ENCODE data around the gene VAMP8.
"Not testable (repeated sequence)": the region's sequence is repeated elsewhere in the genome, so short reads cannot be mapped to it uniquely, and the experiment has no call there.

Gene VAMP8

DNA sequence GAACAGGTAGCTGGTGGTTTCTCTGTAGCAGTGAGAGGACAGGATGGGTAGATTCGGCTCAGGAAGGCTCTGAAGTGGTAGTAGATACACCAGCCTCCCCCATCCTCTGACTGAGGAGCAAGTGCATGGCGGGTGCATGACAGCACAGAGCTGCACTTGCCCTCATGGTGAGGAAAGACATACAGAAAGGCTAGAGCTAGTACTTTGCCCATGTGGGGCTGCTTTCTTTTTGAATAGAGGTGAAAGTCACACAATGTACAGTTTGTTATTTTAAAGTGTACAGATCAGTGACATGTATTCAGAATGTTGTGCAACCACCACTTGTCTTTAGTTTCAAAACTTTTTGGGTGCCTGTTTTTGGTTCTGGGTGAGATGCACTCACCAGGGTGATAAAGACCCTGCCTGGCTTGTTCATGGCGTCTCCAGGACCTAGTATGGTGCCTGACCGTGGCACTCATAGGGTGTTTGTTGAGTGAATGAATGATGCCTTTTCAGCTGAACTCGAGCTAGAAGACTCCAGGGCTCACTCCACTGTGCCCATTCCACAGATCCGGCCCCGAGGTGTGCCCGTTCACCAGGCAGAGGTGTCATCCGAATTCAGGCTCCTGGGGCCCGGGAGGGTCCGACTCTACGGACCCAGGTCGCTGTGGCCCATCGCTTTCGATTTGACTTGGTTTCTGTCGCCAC lies 6.4 kb downstream of the VAMP8 start:
- DNase-seq = peak; percentile 27 to 51

DNA sequence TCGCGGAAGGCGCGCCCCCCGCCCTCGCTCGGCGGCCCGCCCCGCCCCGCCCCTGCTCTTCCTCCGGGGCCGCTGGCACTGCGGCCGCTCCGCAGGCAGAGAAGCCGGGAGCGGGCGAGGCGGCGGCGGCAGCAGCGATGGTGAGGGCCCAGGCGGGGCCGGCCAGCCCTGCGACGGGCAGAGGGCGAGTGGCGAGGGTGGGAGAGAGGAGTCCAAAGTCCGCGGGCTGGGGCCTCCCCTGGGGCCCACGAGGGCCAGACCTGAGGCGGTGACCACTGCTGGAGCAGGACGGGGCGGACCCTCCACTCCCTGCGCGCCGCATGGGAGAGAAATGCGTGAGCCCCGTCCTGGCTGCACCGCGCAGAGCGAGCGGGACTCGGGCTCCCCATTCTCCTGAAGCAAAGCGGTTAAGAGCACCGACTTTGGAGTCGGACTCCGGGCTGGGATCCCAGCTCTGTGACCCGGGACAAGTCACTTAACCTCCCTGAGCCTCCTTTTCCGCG lies 7.0 kb downstream of the VAMP8 start, which contains the start of gene VAMP5:
Gene VAMP5, plus strand, starts transcription at position 78 of the 503 bp plus-strand sequence. Its CDS starts 60 bp downstream, at position 138.
- no peak for DNase-seq

DNA sequence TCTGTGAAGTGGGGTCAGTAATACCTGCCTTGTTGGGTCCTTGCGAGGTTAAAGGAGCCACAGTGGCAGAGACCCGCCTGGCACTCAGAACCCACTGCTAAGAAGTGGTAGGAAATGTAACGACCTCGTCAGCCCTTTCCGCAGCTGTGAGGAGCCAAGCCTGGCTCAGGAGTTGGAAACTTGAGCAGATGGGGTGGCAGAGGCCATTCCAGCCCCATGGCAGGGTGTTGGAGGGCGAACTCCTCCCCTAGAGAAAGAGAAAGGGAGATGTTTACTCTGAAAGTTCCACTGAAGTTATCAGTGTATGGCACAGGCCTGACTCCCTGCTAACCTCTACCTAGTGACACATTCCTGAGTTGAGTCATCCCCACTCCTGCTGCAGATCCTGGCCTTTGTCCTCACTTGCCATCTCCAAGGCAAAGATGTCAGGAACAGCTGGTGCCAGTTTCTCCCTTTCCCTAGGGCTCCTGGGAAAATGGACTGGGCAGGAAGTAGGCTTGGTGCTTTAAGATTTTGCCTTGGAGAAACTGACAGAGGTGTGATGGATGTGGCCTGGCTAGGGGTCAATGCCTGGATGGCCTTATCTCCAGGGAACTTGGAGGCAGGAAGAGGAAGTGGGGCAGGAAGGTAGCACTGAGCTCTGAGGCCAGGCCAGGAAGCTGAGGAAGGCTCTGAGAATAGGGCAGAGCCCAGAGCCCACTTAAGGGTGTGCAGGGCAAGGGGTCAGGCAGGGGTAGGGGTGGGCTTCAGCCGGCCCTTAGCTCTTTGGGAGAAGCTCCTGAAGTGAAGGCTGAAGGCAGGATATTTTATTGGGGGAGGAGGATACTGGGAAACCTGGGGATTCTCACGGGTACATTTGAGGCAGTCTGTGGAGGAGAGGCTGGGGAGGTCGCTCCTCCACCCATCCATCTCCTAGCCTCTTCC lies 7.7 kb downstream of the VAMP8 start:
- DNase-seq = peak in 1 of 2 donors; percentile 13

DNA sequence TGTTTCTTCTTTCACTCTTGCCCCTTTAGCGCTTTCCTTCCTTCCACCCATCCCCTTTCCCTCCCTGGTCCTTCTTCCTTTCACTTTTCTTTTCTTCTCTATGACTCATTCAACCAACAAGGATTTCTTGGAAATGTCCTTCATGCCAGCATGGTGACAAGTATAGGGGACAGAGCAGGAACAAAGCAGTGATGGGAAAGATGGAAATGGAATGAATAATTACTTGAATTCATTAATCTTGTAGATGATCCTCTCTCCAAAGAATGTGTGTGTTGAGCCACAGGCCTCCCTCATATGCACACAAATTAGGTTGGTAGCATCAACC lies 8.4 kb downstream of the VAMP8 start:
- no peak for DNase-seq

DNA sequence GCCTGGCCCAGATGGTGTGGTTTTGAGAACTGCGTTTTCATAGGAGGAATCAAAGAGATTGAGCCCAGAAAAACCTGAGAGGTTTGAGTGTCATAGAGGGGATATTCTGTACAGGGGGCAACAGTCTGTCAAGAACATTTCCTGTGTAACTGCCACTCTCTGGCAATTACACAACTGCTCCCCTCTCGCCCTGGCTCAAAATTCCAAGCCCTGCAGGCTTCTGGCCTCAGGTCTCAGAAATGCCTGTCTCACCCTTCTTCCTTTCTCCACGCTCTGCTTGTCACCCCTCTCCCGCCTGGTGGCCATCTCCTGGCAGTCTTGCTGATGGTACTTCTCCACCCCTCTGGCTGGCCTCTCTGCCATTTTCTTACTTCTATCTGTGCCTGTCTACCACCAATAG lies 10.8 kb downstream of the VAMP8 start:
- DNase-seq = no peak

DNA sequence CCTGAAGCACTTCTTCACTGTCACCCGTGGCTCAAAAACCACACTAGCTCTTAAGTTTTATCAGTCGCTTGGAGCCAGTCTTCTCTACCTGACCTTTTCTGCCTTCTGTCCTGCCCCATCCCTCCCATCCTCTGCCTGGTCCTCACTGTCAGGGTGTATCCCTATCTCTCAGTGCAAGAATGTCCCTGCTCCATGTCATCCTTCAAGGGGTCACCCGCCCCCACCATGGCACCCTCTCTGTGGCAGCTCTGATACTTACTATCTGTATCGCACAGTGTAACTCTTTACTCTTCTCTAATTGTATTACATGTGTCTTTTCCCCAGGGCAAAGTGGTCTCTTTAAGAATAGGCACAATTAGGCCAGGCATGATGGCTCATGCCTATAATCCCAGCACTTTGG lies 11.3 kb downstream of the VAMP8 start:
- no peak for DNase-seq

DNA sequence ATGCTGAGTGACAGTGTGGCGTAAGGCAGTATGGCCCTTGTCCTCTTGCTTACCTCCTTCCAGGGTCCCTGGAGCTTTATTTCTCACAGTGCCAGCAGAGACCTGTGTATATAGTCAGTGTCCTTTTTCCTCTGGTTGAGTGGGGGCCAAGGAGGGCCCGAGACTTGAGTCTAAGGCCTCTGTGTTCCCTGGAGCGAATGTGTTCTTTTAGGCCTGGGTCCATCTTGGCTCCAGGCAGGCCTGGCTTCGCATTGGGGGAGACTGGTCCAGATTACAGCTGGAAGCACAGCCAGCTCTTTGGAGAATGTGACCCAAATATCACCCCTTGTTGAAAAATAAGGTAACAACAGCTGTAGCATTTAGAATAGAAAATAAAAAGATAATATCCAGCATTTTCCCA lies 11.8 kb downstream of the VAMP8 start:
- DNase-seq = no peak

DNA sequence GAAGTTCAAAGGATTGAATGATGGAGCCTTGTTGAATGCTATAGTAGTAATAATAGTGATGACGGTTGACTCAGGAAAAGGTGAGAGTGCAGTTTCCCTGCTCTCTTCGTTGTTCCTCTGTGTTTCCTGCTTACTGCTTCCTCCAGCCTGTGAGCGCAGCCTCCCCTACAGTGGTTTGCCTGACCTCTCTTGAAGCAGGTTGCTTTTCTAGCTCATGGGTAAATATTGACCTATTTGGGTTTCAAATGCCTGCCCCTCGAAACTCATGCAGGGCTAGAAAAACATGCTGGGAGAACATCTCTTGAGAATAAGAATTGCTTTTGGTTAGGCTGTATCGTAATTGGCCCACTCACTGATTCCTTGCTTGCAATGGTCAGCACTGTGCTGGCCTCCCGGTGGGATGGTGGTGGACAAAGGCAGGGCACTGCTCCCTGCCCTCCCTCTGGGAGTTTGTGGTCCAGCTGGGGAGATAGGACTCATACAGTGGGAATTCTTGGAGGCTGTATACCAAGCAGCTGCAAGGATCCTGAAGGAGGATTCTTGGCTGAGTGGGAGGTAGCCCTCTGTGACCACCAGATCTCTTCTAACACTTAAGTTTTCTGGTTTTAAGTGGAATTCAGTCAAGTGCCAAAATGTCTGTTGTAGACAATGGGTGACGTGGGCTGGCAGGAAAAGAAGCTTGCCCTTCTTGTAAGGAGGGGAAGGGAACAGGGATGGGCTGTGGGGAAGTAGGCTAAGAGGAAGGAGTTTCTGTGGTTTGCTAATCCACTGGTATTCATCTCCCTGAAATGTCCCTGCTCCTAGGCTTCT lies 12.8 kb downstream of the VAMP8 start:
- no peak for DNase-seq

DNA sequence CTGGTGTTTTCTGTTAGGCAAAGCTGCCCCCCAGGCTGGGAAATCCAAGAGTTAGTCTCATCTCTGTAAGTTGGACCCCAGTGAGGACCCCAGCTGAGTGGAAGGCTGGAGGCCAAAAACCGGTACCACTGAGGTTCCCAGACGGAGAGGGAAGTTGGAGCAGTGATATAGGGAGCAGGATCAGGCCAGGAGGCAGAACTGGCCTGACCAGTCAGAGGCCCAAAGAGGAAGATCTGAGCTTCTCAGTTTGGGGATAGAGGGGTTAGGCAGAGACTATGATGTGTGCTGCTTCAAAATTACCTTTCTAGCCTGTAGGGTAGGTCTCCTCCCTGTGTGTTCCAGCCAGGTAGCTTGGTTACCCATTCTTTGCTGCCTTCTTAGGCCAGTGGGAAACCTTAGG lies 13.6 kb downstream of the VAMP8 start:
- no peak for DNase-seq

DNA sequence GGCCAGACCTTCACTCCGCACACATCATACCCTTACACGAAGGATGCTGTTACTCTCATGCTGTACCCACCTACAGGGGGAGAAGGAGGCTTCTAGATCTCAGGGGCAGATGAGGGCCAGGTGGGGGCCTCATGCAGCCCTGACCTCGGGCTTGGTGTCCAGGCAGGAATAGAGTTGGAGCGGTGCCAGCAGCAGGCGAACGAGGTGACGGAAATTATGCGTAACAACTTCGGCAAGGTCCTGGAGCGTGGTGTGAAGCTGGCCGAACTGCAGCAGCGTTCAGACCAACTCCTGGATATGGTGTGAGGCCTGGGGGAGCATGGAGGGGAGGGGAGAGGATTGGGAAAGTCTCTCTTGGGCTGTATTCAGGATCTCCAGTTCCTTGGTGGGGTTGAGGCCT lies 14.2 kb downstream of the VAMP8 start:
- DNase-seq = no peak

DNA sequence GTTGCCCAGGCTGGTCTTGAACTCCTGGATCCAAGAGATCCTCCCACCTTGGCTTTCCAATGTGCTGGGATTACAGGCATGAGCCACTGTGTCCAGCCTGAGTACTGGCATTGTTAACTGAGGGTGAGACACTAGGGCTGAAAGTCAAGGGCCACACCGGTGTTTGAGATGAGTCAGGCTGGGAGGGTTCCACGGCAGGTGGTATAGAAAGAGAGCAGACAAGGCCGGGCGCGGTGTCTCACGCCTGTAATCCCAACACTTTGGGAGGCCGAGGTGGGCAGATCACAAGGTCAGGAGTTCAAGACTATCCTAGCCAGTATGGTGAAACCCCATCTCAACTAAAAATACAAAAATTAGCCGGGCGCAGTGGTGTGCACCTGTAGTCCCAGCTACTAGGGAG lies 14.9 kb downstream of the VAMP8 start:
- not testable (repeated sequence) for DNase-seq

DNA sequence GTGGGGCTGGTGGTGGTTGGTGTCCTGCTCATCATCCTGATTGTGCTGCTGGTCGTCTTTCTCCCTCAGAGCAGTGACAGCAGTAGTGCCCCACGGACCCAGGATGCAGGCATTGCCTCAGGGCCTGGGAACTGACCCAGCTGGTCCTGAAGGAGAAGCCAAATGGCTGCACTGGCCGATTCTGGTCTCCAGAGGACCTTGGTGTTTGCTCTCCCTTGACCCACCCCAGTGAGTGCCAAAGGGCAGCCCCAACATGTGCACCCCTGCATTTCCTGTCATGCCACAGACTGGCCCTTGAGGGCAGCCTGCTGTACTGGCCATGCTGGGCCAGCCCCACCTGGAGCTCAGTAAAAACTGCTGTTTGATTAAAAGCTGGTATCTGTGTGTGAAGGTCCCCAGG lies 15.6 kb downstream of the VAMP8 start:
- no peak for DNase-seq

DNA sequence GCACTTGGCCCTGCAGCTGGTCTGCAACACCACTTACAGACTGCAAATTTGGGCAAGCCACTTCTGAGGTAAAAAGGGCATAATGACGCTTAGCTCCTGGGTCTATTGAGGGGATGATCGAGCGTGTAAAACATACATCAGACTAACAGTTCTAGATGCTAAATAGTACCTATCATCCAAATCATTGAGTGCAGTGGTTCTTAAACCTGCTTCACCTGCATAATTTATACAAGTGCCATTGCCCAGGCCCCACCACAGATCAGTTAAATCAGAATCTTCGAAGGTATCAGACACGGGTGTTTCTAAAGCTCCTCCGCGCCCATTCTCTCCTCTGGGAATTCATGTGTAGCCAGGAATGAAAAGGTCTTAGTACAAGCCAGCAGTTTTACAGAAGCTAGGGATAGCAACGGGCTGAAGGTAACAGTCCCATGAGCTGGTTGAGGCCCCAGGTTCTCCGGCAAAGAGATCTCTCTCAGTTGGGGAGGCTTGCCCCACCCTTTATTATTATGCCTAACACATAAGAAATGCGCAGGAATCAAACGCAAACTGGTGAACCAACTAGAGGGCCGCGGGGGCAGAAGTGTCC lies 17.4 kb downstream of the VAMP8 start:
- DNase-seq = no peak

DNA sequence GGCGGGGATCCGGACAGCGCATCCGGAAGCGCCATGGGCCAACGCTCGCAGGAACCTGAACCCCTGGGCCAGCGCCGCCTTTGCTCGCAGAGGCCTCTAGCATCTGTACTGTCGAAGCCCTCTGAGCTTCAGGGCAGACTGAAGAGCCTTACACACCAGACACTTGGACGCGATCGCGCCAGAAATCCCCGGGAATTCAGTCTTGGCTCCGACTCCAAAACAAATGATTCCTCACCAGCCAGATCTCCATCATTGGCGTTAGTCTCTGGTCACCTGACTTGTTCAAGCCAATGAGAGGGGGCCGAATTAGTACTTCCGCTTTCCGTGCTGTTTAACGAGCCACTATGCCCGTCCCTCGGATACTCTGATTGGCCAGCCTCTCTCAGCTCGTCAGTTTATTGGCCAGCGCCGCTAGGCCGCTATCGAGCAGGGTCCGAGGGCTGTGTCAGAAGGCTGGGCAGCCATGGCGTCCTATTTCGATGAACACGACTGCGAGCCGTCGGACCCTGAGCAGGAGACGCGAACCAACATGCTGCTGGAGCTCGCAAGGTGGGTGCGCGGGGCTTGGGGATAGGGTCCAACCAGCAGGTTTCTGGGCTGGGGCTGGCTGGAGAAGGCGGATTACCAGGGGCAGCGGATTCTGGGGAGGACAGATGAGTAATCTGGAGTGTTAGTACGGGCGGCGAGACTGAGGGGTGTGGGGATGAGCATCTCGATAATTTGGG lies 18.1 kb downstream of the VAMP8 start, which contains the start of gene RNF181:
Gene RNF181, plus strand, starts transcription at position 445 of the 725 bp plus-strand sequence. Its CDS starts 19 bp downstream, at position 464.
- DNase-seq = peak; percentile 95 to 96

DNA sequence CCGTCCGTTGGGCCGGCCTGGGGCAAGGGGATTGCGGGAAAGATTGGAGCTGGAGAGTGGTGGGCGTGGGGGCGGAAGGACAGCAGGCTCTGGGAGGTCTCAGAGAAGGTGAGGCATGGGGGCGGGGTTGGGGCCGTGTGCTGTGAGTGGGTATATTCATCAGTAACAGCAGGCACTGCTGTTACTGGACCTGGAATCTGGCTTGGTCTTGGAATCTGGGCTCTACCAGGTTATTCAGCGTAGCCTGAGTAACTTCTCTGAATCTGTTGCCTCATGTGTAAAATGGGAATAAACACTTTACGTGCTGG lies 18.6 kb downstream of the VAMP8 start:
- DNase-seq = no peak

DNA sequence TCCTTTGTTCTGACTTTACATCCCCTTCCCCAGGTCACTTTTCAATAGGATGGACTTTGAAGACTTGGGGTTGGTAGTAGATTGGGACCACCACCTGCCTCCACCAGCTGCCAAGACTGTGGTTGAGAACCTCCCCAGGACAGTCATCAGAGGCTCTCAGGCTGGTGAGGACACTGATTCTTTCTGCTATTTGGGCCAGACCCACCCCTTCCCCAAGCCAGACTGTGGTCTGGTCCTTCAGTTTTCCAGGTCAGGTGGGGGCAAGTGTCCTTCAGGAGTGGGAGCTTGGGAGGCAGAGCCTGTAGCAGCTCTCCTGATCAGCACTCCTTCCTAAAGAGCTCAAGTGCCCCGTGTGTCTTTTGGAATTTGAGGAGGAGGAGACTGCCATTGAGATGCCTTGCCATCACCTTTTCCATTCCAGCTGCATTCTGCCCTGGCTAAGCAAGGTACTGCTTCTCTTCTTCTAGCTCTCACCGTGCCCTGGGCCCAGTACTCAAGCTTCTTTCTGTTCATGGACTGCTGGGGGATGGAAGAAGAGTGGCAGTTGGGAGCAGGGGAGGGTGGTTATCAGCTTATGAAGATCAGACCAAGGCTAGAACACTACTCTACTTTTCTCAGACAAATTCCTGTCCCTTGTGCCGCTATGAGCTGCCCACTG lies 19.2 kb downstream of the VAMP8 start:
- DNase-seq = no peak

DNA sequence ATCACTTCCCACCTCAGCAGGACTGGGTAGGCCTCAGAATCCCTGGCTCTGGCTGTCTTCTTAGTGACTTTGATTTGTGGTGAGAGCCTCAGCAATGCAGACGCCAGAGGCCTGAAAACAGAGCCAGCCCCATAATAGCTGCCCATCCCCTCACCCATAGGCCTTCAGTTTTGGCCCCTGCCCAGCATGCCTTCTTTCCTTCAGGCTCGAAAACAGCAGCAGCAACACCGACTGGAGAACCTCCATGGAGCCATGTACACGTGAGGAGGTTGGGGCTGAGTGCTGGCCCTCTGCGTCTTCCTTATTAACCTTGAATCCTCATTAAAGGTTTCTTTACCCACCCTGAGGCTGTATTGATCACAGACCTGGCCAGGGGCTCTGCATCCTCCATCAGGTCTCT lies 19.9 kb downstream of the VAMP8 start:
- no peak for DNase-seq

DNA sequence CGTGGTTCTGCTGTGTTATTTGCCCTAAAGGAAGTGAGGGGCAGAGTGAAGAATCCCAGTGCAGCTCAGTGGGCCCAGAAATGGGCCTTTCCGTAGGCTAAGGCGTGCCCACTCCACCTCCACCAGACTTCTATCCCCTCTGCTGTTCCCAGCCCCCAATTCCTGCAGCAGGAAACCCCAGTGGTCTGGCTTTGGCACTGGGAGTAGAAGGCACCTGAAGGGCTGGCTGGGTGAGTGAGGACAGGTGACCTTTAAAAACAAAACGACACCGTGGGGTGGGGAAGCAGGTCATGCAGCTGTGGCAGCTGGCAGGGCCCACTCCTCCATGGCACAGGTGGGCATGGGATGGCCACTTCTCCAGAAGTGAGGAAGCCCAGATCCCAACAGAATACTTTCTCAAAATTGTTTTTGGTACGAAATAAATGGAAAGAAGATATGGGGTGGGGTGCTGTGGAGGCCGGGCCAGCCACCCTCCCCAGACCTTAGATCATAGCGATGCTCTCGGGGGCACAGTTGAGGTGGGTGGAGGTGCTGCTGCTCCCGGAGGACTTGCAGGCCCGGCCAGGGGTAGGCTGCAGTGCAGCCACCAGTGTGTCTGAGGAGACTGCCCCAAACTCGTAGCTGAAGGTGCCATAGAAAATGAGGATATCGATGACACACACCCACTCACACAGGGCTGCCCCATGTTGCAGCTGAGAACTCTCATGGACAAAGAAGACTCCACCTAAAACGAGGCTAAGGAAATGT lies 21.4 kb downstream of the VAMP8 start:
- DNase-seq = no peak

DNA sequence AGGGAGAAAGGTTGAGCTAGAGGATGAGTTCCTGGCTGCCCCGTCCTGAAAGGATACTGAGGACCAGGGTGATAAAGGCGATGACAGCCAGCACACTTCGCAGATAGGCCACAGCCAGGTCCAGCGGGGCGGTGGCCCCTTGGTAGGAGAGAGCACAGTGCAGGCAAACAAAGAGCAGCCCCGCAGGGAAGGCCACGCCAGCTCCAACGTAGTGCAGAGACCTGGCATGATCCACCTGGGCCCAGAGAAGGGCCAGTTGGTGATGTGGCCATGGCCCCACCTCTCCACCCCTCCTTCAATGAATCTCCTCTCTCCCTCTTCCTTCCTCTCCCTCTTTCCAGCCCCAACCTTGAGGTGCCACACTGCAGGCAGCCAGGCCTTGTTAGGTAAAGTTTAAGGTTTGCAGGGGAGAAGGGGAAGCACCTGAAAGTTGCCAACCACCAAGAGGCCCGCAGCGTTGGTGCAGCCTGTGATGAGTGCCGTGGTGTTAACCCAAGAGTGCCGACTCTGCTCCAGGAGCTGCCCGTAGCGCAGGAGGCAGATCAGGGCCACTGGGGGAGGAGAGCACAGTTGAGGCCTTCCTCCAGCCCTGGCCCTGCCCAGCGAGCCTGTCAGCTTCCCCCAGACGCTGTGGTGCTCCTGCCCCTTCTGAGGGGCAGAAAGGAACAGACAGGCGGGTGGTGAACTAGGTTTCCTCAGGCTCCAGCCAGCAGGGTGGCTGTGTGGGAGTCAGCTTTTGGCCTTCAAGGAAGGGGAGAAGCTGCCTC lies 22.3 kb downstream of the VAMP8 start:
- no peak for DNase-seq

DNA sequence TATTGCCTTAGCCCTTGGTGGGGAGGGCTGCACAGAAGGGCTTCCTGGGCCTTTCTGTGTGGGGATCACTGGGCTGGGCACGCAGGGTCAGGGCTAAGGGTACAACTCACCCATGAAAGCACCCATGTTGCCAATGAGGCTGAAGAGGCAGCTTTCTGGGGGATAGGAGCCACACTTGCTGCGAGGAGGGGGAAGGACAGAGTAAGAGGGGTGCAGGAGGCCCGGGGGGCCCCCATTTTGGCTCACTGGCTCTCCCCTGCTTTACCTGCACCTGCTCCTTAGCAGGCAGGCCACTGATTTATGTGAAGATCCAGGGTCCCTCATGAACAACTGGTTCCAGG lies 22.8 kb downstream of the VAMP8 start:
- no peak for DNase-seq
